Skeletal muscle satellite cell (primary cell): ENCODE data around the gene FIG4.
"Not testable (repeated sequence)": the region's sequence is repeated elsewhere in the genome, so short reads cannot be mapped to it uniquely, and the experiment has no call there.

Source experiments
- H3K27me3 ChIP-seq: 2 replicates; pipeline ENCODE4 v1.7.0; 2013; ENCODE audit warnings: low read length; ENCODE audit not compliant: control insufficient read depth, insufficient read depth
- H3K36me3 ChIP-seq: 2 replicates; pipeline ENCODE4 v1.7.0; 2013; ENCODE audit warnings: mild to moderate bottlenecking, control low read depth, low read length; ENCODE audit not compliant: insufficient read depth
- H3K4me1 ChIP-seq: 2 replicates; pipeline ENCODE4 v1.7.0; 2013; ENCODE audit warnings: low read length; ENCODE audit not compliant: control insufficient read depth, insufficient read depth
- H3K4me2 ChIP-seq: 2 replicates; pipeline ENCODE4 v1.7.0; 2013; ENCODE audit warnings: mild to moderate bottlenecking, low read length
- H3K4me3 ChIP-seq: 2 replicates; pipeline ENCODE4 v1.7.0; 2013; ENCODE audit warnings: low read length
- H3K9ac ChIP-seq: 2 replicates; pipeline ENCODE4 v1.7.0; 2013; ENCODE audit warnings: mild to moderate bottlenecking, low read depth, low read length, moderate library complexity
- H3K9me3 ChIP-seq: replicated peaks from 2 replicates; pipeline ENCODE4 v1.7.0; 2013; ENCODE audit warnings: mild to moderate bottlenecking, control low read depth, low read length

The FIG4 gene

DNA sequence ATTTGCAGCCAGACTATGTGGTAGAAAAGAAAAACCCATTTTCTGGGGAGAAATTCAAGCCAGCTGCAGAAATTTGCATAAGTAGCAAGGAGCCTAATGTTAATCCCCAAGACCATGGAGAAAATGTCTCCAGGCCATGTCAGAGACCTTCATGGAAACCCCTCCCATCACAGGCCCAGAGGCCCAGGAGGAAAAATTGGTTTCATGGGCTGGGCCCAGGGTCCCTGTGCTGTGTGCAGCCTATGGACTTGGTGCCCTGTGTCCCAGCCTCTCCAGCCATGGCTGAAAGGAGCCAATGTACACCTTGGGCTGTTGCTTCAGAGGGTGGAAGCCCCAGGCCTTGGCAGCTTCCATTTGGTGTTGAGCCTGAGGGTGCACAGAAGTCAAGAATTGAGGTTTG lies 140.3 kb downstream of the FIG4 start:
- H3K4me3 ChIP-seq, H3K9ac ChIP-seq, H3K4me2 ChIP-seq, H3K27me3 ChIP-seq, H3K4me1 ChIP-seq, H3K9me3 ChIP-seq, H3K36me3 ChIP-seq: not testable (repeated sequence)

DNA sequence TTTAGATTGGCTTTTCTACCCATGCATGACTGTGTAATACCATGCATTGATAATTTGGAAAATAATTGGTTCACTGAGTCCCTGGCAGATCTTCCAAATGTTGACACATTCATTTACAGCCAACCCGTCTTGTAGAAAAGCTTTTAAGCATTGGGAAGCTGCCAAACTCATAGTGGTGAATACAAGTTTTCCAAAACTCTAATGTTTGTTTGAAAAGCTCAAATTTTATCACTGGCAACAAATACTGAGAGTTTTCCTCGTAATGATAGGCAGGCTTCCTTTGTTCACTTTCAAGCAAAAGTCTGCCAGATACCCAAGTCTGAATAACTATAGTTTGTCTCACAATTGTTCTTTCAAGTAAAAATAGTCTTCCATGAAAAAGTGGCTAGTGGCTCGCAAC lies 143.0 kb downstream of the FIG4 start:
- Histone ChIP-seq H3K4me3 (no peak overlapping the region), H3K4me2 (no peak overlapping the region), H3K9ac (no peak overlapping the region), H3K36me3 (no peaks in the 10 kb centered on the region), H3K9me3 (no peaks in the 10 kb centered on the region), H3K4me1 (no peaks in the 10 kb centered on the region), H3K27me3 (no peaks in the 10 kb centered on the region)

DNA sequence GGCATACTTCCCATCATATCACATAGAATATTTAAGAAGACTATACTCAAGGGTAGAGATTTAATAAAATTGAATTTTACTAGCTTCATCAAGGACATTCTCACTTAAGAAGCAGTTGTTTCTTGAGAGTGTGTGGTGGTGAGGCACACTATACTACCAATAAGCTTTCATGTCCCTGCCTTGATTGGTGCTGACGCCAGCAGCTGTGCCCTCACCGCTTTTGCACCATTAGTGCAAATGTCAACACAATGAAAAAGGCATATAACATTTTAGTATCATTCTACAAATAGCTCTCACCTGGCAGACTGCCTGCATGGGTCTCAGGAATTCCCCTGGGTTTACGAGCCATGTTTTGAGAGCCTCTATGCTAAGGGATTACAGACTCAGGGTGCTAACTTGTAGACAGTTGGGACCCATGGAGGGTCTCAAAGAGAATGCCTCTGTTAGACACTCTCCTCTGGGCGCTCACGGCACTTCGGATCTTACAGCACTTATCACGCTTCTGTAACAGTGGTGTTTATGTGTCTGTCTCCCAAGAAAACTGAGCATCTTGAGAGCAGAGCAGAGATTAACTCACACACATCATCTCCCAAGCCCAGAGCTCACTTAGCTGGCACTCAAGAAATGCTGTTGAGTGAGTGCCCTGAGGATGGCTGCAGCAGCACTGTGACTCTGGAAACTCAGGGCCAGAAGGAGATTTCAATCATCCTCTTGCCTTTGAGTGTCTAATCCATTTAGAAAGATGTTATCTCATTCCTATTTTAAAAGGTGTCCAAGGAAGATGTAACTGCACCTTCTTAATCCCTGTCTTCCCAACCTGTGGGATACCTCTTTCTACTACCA lies 143.7 kb downstream of the FIG4 start:
- H3K4me2 ChIP-seq, result no peak overlapping the region

DNA sequence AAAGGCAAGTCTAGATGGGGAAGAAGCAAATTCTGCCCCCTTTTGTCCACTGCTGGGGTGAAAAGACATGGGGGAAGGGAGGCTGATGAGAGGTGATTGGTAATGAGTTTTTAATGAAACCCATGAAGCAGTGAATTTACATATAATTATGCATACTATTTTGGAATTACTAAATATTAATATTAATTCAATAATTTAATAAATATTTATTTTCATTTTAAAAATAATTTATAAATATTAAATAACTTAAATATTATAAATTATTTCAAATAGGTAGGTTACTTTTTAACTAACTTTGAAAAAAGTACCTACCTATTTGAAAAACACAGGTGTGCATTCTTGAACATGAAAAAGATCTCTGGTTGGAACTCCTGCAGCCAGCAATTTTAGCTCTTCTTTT lies 148.9 kb downstream of the FIG4 start:
- Histone ChIP-seq H3K9me3 (no peaks in the 10 kb centered on the region), H3K27me3 (no peaks in the 10 kb centered on the region), H3K4me3 (no peak overlapping the region), H3K36me3 (no peaks in the 10 kb centered on the region), H3K9ac (no peak overlapping the region), H3K4me2 (no peak overlapping the region), H3K4me1 (no peaks in the 10 kb centered on the region)

More for the DNA sequence above, 143.7 kb downstream of the FIG4 start:
- Histone ChIP-seq H3K27me3 (no peaks in the 10 kb centered on the region), H3K4me1 (no peaks in the 10 kb centered on the region), H3K4me3 (no peak overlapping the region), H3K36me3 (no peaks in the 10 kb centered on the region), H3K9ac (no peak overlapping the region), H3K9me3 (no peaks in the 10 kb centered on the region)

DNA sequence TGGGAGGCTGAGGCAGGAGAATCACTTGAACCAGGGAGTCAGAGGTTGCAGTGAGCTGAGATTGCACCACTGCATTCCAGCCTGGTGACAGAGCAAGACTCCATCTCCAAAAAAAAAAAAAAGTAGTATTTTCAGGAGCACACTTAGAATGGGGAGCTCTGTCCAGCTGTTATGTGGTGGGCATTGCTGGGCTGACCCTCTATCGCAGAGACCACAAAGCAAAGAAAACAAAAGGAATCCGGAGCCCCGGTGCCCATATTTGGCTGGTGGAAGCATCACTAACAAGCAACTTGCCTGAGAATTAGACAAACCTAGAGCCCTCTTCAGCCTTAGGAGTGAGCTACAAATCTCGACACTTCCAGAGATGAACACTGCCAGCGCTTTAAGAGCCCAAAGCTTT lies 149.7 kb downstream of the FIG4 start:
- Histone ChIP-seq H3K9ac (no peak overlapping the region), H3K36me3 (no peaks in the 10 kb centered on the region), H3K9me3 (no peaks in the 10 kb centered on the region), H3K4me1 (no peaks in the 10 kb centered on the region), H3K4me3 (no peak overlapping the region), H3K27me3 (no peaks in the 10 kb centered on the region), H3K4me2 (no peak overlapping the region)

DNA sequence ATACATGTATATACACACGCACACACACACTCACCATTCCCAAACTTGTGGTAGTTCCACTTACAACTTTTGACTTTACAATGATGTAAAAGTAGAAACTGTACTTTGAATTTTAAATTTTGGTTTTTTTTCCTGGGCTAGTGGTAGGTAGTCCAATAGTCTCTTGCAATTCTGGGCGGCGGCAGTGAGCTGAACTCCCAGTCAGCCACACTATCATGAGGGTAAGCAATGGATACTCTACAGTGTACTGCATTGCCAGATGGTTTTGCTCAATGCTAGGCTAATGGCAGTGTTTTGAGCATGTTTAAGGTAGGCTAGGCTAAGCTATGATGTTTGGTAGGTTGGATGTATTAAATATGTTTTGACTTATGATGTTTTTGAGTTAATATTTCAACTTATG lies 150.8 kb downstream of the FIG4 start:
- no peaks in the 10 kb centered on the region for H3K4me1 ChIP-seq
- H3K9ac ChIP-seq, result no peak overlapping the region
- H3K36me3 ChIP-seq, result no peaks in the 10 kb centered on the region
- no peaks in the 10 kb centered on the region for H3K9me3 ChIP-seq
- no peak overlapping the region for H3K4me3 ChIP-seq
- no peaks in the 10 kb centered on the region for H3K27me3 ChIP-seq
- no peak overlapping the region for H3K4me2 ChIP-seq

DNA sequence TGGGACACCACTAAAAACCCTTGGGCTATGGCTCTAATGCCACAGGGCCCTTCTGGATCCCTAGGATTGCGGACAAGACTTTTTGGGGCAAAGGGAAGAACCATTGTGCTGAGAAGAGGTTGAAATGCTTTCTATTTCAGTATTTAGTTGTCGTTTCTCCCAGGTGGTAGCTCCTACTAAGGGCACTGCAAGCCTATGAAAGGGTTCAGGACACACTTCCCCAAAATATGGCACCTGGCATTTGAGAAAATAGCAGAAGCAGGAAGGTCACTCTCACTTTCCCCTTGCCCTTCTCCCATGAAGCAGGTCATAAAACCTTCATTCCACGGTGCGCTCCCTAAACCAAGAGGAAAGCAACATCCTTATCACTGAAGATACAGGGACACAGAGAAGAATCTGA lies 161.6 kb downstream of the FIG4 start:
- H3K36me3 ChIP-seq, result no peaks in the 10 kb centered on the region
- no peaks in the 10 kb centered on the region for H3K4me1 ChIP-seq
- H3K27me3 ChIP-seq, result no peaks in the 10 kb centered on the region
- no peak overlapping the region for H3K4me2 ChIP-seq
- no peaks in the 10 kb centered on the region for H3K9me3 ChIP-seq
- no peak overlapping the region for H3K4me3 ChIP-seq
- H3K9ac ChIP-seq, result no peak overlapping the region

DNA sequence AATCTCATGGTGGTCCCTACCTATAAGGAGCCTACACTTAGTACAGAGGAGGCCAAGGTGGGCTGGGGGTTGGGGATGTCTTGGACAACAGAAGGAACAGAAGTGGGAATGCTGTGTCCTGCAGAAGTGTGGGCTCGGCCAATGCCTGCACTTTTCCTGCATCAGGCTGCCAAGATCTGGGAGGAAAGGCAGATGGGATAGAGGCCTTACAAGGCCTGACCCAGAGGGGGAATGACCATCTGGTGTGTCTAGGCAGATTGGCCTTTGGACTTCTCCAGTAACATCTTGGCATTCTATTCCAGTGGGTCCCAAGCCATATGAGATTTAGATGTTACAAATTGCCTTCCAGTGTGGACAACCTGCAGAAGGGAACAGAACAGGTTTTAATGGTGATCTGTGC lies 162.3 kb downstream of the FIG4 start:
- Histone ChIP-seq H3K36me3 (no peaks in the 10 kb centered on the region), H3K9me3 (no peaks in the 10 kb centered on the region), H3K4me2 (no peak overlapping the region), H3K27me3 (no peaks in the 10 kb centered on the region), H3K4me3 (no peak overlapping the region), H3K9ac (no peak overlapping the region), H3K4me1 (no peaks in the 10 kb centered on the region)

DNA sequence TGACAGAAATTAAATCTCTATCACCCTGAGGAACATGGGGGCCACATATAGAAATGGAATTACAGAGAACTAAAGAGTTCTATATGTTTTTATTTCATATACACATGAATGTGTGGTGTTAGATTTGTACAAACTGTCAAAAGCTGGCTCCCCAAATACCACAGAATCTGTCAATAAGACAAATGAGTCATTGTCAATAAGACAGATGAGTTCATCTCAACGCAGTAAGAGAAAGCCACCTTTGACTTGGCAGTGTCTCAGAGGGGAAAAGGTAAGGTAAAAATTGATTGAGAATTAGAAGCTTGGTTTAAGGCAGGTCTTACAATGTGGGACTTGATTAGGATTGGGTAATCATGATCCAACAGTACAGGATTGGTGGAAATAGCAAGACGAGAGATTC lies 162.9 kb downstream of the FIG4 start:
- Histone ChIP-seq H3K27me3 (no peaks in the 10 kb centered on the region), H3K4me2 (no peak overlapping the region), H3K36me3 (no peaks in the 10 kb centered on the region), H3K4me1 (no peaks in the 10 kb centered on the region), H3K9ac (no peak overlapping the region), H3K9me3 (no peaks in the 10 kb centered on the region), H3K4me3 (no peak overlapping the region)

DNA sequence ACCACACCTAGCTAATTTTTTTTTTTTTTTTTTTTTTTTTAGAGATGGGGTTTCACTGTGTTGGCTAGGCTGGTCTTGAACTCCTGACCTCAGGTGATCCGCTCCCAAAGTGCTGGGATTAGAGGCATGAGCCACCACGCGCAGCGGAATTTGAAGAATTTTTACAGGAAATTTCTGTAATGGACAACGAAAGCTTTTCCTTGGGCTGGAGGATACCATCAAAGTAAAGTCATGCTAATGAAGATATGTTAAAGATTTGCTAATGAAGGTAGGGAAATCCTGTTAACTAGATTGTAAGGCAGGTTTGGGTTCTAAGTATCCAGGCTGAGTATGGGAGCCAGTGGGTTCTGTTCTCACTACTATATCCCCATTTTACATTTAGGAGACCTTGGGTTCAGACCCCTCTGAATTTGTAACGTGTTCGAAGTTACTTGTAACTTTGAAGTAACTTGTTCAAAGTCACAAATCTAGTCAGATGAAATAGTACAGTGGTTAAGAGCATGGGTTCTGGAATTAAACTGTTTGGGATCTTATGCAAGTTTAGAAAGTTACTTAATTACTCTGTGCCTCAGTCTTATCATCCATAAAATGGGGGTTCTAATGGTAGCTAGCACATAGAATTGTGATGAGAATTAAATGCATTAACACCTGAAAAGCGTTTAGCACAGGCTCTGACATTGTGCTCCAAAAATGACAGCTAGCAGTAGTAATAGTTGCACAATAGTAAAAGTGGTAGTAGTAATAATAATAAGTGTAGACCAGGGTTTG lies 163.6 kb downstream of the FIG4 start:
- no peaks in the 10 kb centered on the region for H3K9me3 ChIP-seq
- no peaks in the 10 kb centered on the region for H3K36me3 ChIP-seq
- no peak overlapping the region for H3K4me2 ChIP-seq
- no peak overlapping the region for H3K4me3 ChIP-seq
- no peaks in the 10 kb centered on the region for H3K4me1 ChIP-seq
- H3K27me3 ChIP-seq, result no peaks in the 10 kb centered on the region
- no peak overlapping the region for H3K9ac ChIP-seq

DNA sequence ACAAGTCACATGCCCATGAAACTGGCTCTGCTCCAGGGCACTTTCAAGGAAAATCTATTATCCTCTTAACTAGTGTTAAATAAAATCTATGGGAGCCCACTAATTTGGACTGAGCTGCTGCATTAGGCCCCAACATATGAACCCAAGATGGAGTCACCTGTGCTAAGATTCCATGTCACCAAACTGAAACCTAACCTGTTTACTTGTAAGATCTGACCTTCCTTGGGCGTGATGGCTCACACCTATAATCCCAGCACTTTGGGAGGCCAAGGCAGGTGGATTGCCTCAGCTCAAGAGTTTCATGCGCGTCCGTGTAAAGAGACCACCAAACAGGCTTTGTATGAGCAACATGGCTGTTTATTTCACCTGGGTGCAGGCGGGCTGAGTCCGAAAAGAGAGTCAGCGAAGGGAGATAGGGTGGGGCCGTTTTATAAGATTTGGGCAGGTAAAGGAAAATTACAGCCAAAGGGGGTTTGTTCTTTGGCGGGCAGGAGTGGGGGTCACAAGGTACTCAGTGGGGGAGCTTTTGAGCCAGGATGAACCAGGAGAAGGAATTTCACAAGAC lies 164.5 kb downstream of the FIG4 start:
- H3K9me3 ChIP-seq, H3K27me3 ChIP-seq, H3K4me3 ChIP-seq, H3K4me2 ChIP-seq, H3K9ac ChIP-seq, H3K4me1 ChIP-seq, H3K36me3 ChIP-seq: not testable (repeated sequence)
